Stimulated activated CD4-positive, alpha-beta T cell treated with anti-CD3 and anti-CD28 coated beads, Interleukin-4, amount 100 ng/mL, for 1 hour (primary cell): ENCODE results near the gene HBS1L.

ENCODE experiments used
- DNase-seq: peaks from one replicate; pipeline ENCODE4 v3.0.0-alpha.2; 2020

HBS1L gene

DNA sequence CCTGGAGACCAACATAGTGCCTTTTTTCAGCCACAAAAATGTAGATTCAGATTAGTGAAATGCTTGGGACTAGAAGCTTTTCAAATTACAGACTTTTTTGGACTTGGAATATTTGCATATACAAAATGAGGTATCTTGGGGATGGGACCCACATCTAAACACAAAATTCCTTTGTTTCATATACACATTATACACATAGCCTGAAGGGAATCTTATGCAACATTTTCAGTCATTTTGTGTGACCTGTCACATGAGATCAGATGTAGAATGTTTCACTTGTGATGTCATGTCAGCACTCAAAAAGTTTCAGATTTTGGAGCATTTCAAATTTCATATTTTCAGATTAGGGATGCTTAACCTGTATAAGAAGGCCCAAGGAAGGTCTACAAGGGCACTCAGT is 60.2 kb downstream of the HBS1L start:
- no peak for DNase-seq

DNA sequence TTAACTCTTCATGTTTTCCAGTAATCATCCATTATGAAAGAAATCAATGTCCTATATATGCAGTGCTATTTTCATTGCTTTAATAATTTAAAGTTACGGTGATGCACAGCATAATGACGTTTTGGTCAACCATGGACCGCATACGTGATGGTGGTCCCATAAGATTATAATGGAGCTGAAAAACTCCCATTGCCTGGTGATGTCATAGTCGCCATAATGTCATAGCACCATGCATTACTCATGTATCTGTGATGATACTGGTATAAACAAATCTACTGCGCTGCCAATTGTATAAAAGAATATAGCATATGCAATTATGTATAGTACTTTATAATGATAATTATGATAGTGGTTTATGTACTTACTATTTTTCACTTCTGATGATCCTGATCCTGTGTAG is 62.5 kb downstream of the HBS1L start:
- DNase-seq: no peak

DNA sequence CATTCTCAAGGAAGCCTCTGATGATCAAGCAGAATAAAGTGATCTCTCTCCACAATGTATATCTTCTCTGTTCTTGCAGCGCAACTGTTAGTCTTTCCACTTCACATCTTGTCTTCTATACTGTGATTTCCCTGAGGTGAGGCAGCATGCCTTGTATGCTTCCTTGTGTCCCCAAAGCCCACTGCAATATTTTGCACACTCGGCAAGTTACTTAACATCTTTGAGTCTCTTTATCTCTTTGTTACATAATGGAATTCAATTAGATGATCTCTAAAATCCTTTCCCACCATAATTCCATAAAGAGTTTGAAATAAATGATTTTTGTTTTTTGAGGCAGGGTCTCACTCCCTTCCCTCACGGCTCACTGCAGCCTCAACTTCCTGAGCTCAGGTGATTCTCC is 64.4 kb downstream of the HBS1L start:
- no peak for DNase-seq

DNA sequence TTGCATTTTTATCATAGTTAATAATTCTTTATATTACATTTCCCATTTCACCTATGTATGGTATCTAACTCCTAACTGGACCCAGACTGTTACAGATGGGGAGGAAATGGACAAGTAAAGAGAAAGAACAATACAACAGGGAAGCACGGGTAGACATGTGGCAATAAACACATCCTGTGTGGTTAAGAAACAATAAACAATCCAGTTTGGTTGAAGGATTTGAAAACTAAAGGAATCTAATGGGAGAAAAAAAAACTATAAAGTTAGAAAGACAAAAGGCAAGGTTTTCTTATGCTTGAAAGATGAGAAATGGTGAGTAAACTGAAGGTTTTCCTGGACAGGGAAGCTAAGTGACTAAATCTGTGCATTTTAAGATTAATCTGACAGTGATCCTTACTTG is 69.8 kb downstream of the HBS1L start:
- no peak for DNase-seq

DNA sequence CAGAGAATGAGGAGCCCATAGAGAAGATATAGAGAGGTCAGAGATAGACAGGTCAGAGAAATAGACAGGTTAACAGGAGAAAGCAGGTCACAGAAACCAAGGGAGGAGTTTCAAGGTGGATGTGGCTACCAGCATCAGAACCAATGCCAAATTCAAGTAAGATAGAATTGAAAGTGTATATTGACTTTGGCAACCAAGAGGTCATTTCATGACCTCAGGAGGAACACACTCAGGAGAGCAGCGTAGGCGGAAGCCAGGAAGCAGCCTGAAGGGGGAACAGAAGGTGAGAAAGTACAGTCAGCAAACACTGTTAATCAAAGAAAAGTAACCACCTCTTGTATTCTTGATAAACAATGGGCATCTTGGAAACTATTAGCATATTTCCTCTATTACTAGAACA is 70.8 kb downstream of the HBS1L start:
- DNase-seq: no peak

DNA sequence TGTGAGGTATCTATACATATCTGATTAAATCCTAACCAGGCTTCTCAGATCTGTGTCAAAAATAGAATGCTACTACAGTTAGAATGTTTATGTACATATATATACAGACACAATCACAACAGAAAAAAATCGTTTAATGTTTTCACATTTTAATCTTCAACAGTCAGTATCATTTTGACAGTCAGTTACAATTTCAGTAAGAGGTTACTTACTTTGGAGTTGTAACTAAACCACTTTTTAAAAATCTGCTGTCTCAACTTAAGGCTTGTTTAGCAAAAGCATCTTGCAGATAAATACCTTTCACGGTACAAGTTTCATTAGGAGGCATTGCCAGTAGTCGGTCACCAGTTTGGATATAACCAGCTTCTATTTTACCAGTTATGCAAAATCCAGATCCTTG is 72.5 kb downstream of the HBS1L start:
- no peak for DNase-seq

DNA sequence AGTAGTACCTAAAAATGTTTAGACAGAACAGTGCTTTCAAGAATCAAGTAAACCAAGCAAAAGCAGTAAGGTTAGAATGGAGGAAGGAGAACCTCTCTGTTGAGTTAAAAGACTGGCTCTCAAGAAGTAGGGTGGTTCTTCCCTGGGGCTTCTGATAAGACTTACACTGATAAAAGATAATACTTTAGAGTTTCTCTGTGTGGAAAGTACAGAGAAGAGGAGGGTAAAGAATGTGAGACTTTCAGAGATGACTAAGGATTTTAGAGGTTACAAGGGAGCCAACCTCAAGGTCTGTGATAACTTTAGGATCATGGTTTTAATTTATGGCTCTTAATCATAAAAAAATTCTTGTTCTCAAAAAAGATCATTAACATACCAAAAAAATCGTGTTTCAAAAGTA is 73.8 kb downstream of the HBS1L start:
- no peak for DNase-seq

DNA sequence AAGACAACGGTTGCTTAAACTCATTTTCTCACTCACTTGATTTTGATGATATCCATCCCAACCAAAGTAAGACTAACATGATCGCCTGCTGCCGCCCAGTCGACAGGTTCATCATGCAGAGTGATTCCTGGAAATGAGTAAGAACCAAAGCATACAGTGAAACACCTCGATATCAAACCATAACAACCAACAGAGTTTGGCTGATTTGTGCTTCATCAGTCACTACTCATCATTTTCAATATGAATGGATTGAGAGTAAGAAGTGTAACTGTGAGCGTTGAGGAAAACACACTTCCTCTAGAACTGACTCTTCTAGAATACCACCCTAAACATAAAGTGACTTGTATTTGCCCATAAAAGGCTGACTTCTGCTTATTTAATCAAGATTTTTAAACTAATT is 75.5 kb downstream of the HBS1L start:
- peak; percentile 49 for DNase-seq

DNA sequence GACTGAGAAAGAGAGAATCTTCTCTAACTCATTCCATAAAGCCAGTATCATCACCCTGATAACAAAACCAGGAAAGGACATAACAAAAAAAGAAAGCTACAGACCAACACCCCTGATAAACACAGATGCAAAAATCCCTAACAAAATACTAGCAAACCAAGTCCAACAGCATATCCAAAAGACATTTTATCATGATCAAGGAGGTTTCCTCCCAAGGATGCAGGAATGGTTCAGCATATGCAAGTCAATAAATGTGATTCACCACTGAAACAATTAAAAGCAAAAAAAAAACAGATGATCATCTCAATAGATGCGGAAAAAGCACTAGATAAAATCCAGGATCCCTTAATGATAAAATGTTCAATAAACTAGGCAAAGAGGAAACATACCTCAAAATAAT is 80.3 kb downstream of the HBS1L start:
- no peak for DNase-seq

DNA sequence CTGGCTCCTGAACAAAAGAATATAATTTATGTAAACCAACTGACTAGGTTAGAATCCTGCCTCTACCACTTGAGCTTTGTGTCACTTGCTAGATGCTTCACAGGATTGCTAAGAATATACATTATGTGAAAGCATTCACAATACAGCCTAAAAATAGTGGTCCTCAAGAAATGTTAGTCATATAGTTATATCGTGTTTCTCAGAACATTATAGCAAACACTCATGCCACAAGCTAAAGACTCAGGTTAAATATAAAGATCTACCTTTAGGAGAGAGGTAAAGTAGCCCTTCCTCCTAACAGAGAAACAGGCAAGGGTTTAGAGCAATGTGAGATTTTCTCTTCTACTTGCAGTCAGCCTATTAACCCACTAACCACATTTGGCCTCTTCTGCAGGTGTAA is 86.9 kb downstream of the HBS1L start:
- no peak for DNase-seq

DNA sequence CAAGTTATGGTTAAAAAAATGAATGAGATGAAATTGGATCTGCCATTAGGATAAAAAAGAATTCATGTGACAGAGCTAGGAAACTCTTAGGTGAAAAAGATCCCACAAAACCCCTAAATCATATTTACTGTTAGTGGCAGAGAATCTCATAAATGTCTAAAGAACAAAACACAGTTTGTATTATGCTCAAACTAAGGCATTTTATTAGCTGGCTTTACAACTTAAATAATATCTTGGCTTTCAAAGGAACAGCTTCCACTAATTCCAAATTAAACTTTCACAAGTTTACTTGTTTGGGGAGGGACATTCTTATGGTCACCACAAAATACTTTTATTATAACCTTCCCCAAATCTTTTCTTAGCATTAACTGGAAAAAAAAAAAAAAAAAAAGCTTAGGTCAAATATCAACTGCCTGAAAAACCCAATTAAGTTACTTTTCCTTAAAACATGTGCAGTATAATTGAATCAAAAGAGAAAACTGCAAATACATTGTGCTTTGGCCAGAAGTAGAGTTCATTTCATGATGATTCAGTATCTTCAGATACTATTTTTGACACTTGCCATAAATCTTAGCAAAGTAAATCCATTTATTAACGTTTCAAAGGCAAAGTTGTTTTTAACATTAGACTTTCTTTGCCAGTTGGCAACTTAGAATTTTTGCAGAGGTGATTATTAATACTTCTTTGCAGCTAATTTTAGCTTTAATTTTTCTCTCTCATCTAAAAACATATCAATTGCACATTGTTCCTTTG is 90.0 kb downstream of the HBS1L start:
- DNase-seq: no peak

DNA sequence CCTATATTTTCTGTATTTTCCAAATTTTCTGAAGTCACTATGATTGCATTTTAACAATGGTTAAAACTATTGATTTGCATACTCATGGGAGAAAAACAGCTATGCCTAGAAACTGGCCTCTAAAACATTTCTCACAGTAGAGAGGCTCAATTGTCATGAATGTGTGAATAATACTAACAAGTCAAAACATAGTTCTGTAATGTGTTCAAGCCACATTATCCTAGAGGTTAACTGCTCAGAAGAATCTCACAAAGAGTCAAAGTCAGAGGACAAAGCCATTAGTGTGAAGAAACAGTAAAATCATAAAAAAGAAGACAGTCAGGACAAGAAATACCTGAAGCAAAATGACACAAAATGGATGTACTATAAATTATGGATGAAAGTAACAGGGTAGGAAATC is 92.2 kb downstream of the HBS1L start:
- no peak for DNase-seq

DNA sequence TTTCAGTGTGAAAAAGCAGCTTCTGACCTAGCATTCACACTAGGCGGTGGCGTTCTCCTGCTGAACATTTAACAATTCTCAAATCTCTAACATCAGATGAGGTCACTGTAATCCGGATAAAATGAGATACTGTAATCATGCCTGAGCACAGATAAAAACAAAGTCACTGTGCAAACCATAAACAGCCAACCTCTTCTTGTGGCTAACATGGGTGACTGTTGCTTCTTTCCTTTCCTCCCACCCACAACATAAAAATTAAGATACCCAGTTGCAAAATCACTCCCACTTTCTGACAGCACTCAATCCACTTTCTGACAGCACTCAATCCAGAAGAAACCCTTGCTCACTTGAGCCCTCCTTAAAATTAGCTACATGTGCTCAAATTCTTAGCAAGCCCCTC is 93.3 kb downstream of the HBS1L start:
- no peak for DNase-seq

DNA sequence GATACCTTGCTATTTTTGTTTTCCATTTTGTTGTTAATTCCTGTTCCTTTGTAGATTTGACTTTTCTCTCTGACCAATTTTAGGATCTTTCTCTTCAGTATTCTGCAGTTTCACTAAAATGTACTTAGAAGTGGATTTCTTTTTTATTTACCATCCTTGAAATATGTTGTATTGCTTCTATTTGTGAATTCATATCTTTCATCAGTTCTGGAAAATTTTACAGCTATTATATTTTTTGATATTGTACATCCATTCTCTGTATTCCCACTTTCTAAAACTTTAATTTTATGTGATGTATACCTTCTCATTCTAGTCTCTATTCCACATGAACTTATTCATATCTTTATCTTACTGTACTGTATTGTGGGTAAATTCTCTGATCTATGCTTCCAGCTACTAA is 95.0 kb downstream of the HBS1L start:
- DNase-seq: no peak

DNA sequence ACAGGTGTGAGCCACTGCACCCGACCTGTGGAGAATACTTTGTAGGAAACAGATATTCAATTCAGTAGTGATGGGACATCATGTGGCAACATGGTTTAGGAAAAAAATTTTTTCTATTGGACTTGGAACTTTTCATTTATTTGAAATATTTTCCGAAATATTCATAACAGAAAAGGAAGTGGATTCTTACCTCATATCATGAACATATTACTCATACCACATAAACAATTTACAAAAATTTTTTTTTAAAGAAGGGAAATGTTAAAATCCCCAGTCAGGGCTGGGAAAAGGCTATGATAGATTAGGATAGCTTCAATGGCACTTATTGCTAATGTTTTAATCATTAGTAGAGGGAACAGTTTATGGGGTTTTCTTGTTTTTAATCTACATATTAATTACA is 97.9 kb downstream of the HBS1L start:
- DNase-seq: no peak

DNA sequence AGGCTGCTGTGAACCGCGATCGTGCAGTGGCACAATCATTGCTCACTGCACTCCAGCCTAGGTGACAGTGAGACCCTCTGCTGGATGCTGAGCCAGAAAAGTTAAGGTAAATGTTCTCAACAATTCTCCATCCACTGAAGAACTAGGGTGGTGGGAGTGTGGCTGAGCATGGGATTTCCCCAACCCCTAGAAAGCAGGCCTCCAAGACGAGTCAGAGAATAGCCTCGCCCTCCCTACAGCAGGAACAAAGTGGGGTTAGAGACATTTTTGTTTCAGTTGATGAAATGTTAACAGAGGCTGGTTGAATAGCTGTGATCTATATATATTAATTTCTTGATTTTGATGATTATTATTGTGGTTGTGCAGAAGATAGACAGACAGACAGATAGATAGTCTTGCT is 98.6 kb downstream of the HBS1L start:
- no peak for DNase-seq

DNA sequence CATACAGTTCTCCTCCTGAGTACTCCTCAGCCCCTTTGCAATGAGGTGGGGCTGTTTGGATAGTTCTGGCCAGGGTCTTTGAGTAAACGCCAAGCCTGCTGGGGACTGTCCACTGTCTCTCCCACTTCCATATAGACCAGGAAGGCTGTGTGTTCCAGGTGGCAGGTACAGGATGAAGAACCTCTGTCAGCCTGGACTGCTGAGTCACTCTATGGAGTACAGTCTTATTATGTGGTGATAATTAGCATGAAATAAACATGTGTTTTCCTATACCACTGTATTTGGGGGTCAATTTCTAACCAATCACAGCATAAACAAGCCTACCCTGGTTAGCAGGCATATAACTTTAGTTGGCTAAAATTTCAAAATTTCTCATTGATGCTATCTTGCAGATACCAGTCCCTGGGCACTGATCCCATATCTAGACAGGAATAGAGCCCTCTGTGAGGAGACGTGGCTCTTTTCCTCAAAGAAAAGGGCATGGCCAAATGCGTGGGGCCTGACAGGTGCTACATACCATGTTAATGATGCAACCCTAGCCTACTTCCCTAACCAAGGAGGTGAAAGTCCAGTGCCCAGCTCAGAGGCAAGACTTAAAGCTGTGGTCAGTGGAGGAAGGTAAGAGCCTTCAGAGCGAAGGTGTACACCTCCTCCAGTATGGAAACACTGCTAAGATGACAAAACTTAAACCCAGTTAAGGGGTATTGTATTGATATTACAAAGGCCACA is 100.2 kb downstream of the HBS1L start:
- no peak for DNase-seq

DNA sequence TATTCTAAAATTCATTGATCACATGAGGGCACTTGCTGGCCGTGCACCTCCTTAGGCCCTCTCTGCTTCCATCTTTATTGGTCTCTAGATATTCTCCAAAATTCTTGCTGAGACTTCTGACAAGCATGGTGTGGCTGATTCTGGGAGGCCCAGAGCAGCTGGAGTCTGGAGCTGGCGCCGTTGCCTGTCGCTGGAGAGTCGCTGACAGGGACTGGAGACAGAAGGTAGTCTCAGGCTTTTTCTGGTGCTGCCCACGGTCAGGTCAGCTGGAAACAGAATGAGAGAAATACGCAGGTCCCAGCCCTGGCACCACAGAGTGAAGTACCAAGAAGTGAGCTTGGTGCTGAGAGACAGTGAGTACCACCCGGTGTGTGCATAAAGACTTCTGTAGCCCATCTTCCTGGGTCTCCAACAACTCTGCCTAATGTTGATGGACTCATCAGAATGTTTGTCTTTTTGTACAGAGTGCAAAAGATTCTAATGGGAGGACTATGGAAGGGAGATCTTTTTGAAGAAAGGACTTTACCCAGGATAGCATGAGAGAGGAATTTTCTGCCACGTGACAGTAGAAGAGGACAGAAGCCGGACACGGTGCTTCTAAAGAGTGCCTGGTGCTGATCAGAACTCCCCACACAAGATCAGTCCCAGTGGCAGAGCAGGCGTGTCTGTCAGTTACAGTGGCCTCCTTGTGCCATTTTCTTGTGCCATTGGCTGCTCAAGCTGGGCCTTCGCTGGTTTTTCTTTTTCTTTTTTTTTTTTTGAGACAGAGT is 102.9 kb downstream of the HBS1L start:
- DNase-seq: no peak

DNA sequence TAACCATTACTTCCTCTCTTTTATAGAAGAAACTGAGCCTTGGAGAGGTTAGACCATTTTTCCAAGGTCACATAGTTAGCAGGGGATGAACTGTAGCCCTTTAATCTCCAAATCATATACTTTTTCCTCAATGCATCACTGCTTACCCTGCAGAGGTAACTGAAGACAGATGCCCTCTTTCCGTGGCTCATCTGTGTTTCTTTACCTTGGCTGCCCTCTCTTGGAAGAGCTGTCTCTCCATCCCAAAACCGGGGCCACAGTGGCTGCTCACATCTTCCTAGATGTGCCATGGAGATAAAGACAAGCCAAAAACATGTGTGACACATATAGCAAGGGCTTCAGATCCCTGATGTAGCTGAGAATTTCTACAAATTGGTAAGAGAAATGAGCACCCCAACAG is 104.1 kb downstream of the HBS1L start:
- DNase-seq: no peak

DNA sequence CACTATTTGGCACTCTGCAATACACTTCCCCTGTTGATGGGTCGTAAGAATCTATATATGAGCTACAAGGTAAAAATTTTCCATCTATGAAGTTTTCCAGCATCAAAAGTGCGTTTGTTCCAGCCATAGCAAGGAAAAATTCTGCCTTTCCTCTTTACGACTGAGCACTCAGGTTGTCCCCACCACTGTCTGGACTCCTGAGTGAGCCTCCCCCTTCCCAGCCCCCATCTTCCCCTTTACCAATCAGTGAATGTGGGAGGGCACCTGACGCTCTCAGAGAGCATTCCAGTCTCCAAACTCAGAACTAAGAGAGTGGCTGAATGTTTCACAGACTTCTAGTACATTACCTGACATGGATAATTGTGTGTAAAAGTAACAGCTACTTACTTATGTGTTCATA is 104.7 kb downstream of the HBS1L start, which contains the start of gene ALDH8A1:
Gene ALDH8A1 (minus strand): TSS at position 175 of the 400 bp plus-strand sequence. CDS start 48 bp downstream, at position 127.
- DNase-seq: no peak

DNA sequence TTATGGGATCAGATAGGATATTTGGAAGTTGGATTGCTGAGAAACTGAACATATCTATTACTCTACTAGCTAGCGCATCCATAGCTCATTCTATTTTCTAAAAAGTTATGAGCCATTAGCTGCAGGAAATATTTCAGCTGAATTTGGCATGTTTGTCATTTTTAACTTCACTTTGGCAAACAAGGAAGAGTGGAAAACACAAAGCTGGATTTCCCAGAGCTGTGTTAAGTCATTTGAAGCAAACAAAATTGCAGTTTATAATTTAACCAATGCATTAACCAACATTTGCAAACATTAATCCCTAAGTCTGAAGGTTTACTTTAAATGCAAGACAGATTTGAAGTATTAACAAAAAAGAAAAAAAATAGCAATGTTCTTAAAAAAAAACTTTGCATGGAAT is 105.9 kb downstream of the HBS1L start:
- DNase-seq: no peak

DNA sequence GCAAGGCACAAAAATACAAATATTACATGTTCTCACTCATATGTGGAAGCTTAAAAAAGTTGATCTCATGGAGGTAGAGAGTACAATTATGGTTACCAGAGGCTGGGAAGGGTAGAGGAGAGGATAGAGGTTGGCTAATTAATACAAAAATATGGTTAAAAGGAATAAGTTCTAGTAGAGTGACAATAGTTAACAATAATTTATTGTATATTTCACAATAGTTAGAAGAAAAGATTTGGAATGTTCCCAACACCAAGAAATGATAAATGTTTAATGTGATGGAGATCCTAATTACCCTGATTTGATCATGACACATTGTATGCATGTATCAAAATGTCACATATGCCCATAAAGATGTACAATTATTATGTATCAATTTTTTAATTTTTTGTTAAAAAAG is 106.5 kb downstream of the HBS1L start:
- DNase-seq: no peak

DNA sequence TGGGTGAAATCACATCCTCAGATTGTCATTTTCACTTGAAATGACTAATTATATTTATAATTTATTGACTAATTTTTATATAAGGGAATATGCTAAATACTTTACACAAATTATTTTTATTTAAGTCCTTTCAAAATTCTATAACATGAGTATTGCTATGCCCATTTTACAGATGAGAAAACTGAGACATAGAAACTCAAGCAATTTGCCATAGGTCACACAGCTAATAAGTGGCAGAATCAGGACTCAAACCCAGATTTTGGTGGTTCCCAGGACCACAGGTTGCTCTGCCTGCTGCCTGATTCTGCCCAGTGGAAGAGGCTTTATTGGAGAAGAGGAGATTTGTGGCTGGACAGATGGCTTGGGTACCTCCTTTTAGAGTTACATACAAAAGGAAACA is 109.6 kb downstream of the HBS1L start:
- DNase-seq: no peak

DNA sequence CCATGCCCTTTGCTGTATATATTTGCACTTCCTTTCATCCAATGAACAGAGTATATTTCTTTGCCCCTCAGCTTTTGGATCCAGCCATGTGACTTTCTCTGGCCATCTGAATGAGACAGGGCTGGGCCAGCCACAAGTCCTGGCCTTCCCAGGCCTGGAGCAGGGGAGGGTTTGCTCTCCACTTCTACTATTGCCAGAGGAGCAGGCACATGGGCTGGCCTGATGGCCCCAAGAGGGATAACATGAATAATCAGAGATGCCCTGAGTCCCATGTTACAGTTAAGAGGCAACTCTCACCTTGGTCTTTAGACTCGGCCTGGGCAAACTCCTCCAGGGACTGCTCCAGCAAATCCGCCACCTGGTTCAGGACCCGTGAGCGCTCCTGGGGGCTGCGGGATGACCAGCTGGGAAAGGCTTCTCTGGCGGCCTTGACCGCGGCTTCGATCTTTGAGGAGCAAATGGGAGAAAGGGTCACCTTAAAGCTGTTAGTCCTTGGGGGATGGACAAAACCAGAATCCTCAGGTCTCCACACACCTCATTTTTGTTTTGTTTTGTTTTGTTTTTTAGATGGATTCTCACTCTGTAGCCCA is 111.0 kb downstream of the HBS1L start:
- no peak for DNase-seq
